HEK293 (cell line): ENCODE data around the gene IFFO2.

Experiments
- GLI4 ChIP-seq: fragments of 450-650 bp; formaldehyde crosslinking; IDR thresholded peaks from 2 replicates; pipeline ENCODE4 v1.5.1; 2016; ENCODE audit warnings: missing biosample characterization, missing genetic modification characterization
- KLF9 ChIP-seq: fragments of 450-650 bp; formaldehyde crosslinking; IDR thresholded peaks from 2 replicates; pipeline ENCODE4 v1.5.1; 2016; ENCODE audit warnings: missing biosample characterization, missing genetic modification characterization, low read depth
- ZFP37 ChIP-seq: fragments of 450-650 bp; formaldehyde crosslinking; IDR thresholded peaks from 2 replicates; pipeline ENCODE4 v1.5.1; 2016; ENCODE audit warnings: missing biosample characterization, missing genetic modification characterization
- ZNF146 ChIP-seq: fragments of 450-650 bp; formaldehyde crosslinking; IDR thresholded peaks from 2 replicates; pipeline ENCODE4 v1.5.1; 2016; ENCODE audit warnings: missing biosample characterization, missing genetic modification characterization
- ZNF416 ChIP-seq: fragments of 450-650 bp; formaldehyde crosslinking; IDR thresholded peaks from 2 replicates; pipeline ENCODE4 v1.5.1; 2016; ENCODE audit warnings: missing biosample characterization, missing genetic modification characterization
- ZNF514 ChIP-seq: fragments of 450-650 bp; formaldehyde crosslinking; IDR thresholded peaks from 2 replicates; pipeline ENCODE4 v1.5.1; 2016; ENCODE audit warnings: missing biosample characterization, missing genetic modification characterization
- ZNF677 ChIP-seq: fragments of 450-650 bp; IDR thresholded peaks from 2 replicates; pipeline ENCODE4 v1.5.0; 2018; ENCODE audit warnings: missing biosample characterization, mild to moderate bottlenecking, missing genetic modification characterization, moderate library complexity
- ZNF777 ChIP-seq: fragments of 450-650 bp; formaldehyde crosslinking; IDR thresholded peaks from 2 replicates; pipeline ENCODE4 v1.5.1; 2017; ENCODE audit warnings: missing biosample characterization, missing genetic modification characterization, borderline replicate concordance
- TF ChIP-seq, protein P1 (sequence below): fragments of 450-650 bp; formaldehyde crosslinking; IDR thresholded peaks from 2 replicates; pipeline ENCODE4 v1.5.1; 2016; ENCODE audit warnings: missing biosample characterization, missing genetic modification characterization
- TF ChIP-seq, protein P2 (sequence below): fragments of 450-650 bp; formaldehyde crosslinking; IDR thresholded peaks from 2 replicates; pipeline ENCODE4 v1.5.1; 2016; ENCODE audit warnings: missing biosample characterization, missing genetic modification characterization

DNA sequence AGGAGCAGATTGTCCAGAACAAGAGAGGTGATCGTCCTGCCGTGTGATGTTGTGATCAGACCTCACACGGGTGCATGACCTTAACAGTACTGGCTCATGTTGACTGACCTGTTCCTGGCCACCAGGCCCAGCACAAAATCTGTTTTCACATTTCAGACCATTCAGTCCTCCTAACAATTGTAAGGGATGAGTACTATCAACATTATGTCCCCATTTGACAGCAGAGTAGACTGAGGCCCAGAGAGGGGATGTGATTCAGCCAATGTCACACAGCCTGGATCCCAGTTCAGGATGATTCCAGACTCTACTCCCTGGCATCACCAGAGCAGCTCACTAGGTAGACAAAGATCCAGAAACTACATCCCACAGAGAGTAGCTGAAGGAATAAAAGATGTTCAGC is 89.6 kb downstream of the IFFO2 start:
- TF ChIP-seq ZFP37 (tag by site-specific recombination) = no peak
- TF ChIP-seq, protein P1, sequence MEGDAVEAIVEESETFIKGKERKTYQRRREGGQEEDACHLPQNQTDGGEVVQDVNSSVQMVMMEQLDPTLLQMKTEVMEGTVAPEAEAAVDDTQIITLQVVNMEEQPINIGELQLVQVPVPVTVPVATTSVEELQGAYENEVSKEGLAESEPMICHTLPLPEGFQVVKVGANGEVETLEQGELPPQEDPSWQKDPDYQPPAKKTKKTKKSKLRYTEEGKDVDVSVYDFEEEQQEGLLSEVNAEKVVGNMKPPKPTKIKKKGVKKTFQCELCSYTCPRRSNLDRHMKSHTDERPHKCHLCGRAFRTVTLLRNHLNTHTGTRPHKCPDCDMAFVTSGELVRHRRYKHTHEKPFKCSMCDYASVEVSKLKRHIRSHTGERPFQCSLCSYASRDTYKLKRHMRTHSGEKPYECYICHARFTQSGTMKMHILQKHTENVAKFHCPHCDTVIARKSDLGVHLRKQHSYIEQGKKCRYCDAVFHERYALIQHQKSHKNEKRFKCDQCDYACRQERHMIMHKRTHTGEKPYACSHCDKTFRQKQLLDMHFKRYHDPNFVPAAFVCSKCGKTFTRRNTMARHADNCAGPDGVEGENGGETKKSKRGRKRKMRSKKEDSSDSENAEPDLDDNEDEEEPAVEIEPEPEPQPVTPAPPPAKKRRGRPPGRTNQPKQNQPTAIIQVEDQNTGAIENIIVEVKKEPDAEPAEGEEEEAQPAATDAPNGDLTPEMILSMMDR (tag by site-specific recombination) = no peak
- no peak for TF ChIP-seq ZNF416 (tag by site-specific recombination)
- TF ChIP-seq ZNF514 (tag by site-specific recombination) = no peak
- TF ChIP-seq KLF9 (tag by site-specific recombination) = no peak
- no peak for TF ChIP-seq ZNF777 (tag by site-specific recombination)
- no peak for TF ChIP-seq ZNF677 (tag by site-specific recombination)
- no peak for TF ChIP-seq ZNF146 (tag by site-specific recombination)
- TF ChIP-seq GLI4 (tag by site-specific recombination) = no peak
- TF ChIP-seq, protein P2, sequence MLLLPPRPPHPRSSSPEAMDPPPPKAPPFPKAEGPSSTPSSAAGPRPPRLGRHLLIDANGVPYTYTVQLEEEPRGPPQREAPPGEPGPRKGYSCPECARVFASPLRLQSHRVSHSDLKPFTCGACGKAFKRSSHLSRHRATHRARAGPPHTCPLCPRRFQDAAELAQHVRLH (tag by site-specific recombination) = no peak
